Measurements from ENCODE around the gene CDH13. TPM values are rescaled to one million over a fixed set of nuclear protein-coding genes. Genes with fewer than 3 reads are reported as not detected.

Gene CDH13
- total RNA-seq, 2 experiments from 2014 or later: not detected

GRCh38 chr16:83296505-83296904 lies 669.7 kb downstream of the CDH13 start:
- CTCF ChIA-PET: no interaction called here
- POLR2A ChIA-PET: no interaction called here

GRCh38 chr16:83298541-83298940 lies 671.8 kb downstream of the CDH13 start:
- ATAC-seq (no peak), DNase-seq (no peak)
- H3K4me1 Mint-ChIP-seq: no peaks in the 10 kb centered on the region
- H3K36me3 Mint-ChIP-seq (ENCODE audit: low read depth): no peaks in the 10 kb centered on the region
- POLR2A ChIA-PET: no interaction called here
- CTCF ChIA-PET: no interaction called here
- intact Hi-C loops (cut with DNase I, micrococcal nuclease): no loop called here
- H3K9me3 Mint-ChIP-seq (ENCODE audit: low read depth): no peaks in the 10 kb centered on the region
- H3K27ac Mint-ChIP-seq: no peak overlapping the region
- no peak overlapping the region for H3K4me3 Mint-ChIP-seq
- no peaks in the 10 kb centered on the region for H3K27me3 Mint-ChIP-seq

More at GRCh38 chr16:83296505-83296904, 669.7 kb downstream of the CDH13 start:
- no peak overlapping the region for H3K4me3 Mint-ChIP-seq
- no peaks in the 10 kb centered on the region for H3K36me3 Mint-ChIP-seq (ENCODE audit: low read depth)
- H3K4me1 Mint-ChIP-seq: no peaks in the 10 kb centered on the region
- intact Hi-C loops (cut with DNase I, micrococcal nuclease): no loop called here
- no peaks in the 10 kb centered on the region for H3K27me3 Mint-ChIP-seq
- no peak for DNase-seq
- no peak overlapping the region for H3K27ac Mint-ChIP-seq
- no peak for ATAC-seq
- H3K9me3 Mint-ChIP-seq (ENCODE audit: low read depth): no peaks in the 10 kb centered on the region

GRCh38 chr16:83300326-83300725 lies 673.6 kb downstream of the CDH13 start:
- H3K27me3 Mint-ChIP-seq: no peaks in the 10 kb centered on the region
- no peak overlapping the region for H3K4me3 Mint-ChIP-seq
- ChIA-PET POLR2A (no interaction called here), CTCF (no interaction called here)
- ATAC-seq (no peak), DNase-seq (no peak)
- no peaks in the 10 kb centered on the region for H3K9me3 Mint-ChIP-seq (ENCODE audit: low read depth)
- no peaks in the 10 kb centered on the region for H3K4me1 Mint-ChIP-seq
- H3K27ac Mint-ChIP-seq: no peak overlapping the region
- intact Hi-C loops (cut with DNase I, micrococcal nuclease): no loop called here
- H3K36me3 Mint-ChIP-seq (ENCODE audit: low read depth): no peaks in the 10 kb centered on the region

GRCh38 chr16:83301971-83302370 lies 675.2 kb downstream of the CDH13 start:
- H3K9me3 Mint-ChIP-seq (ENCODE audit: low read depth): no peaks in the 10 kb centered on the region
- ChIA-PET POLR2A (no interaction called here), CTCF (interaction anchor here (0.6 kb wide), 1 partner anchor 37 kb away, joined by 3 read pairs; no protein-coding TSS in a partner anchor)
- intact Hi-C loops (cut with DNase I, micrococcal nuclease): no loop called here
- no peaks in the 10 kb centered on the region for H3K4me1 Mint-ChIP-seq
- no peak overlapping the region for H3K4me3 Mint-ChIP-seq
- no peaks in the 10 kb centered on the region for H3K27me3 Mint-ChIP-seq
- H3K27ac Mint-ChIP-seq: no peak overlapping the region
- DNase-seq: no peak
- no peaks in the 10 kb centered on the region for H3K36me3 Mint-ChIP-seq (ENCODE audit: low read depth)
- no peak for ATAC-seq

GRCh38 chr16:83302853-83303252 lies 676.1 kb downstream of the CDH13 start:
- DNase-seq (no peak), ATAC-seq (no peak)
- Mint-ChIP-seq H3K4me3 (no peak overlapping the region), H3K36me3 (ENCODE audit: low read depth) (no peaks in the 10 kb centered on the region), H3K4me1 (no peaks in the 10 kb centered on the region), H3K27me3 (no peaks in the 10 kb centered on the region), H3K9me3 (ENCODE audit: low read depth) (no peaks in the 10 kb centered on the region), H3K27ac (no peak overlapping the region)
- intact Hi-C loops (cut with DNase I, micrococcal nuclease): no loop called here
- ChIA-PET CTCF (no interaction called here), POLR2A (no interaction called here)

GRCh38 chr16:83305092-83305491 lies 678.3 kb downstream of the CDH13 start:
- CTCF ChIA-PET: no interaction called here
- Mint-ChIP-seq H3K27me3 (peaks cover 5% of the 10 kb centered on the region), H3K36me3 (ENCODE audit: low read depth) (no peaks in the 10 kb centered on the region), H3K4me1 (no peaks in the 10 kb centered on the region), H3K4me3 (no peak overlapping the region), H3K27ac (no peak overlapping the region), H3K9me3 (ENCODE audit: low read depth) (no peaks in the 10 kb centered on the region)
- ATAC-seq: no peak
- intact Hi-C loops (cut with DNase I, micrococcal nuclease): no loop called here
- DNase-seq: no peak
- POLR2A ChIA-PET: no interaction called here

- H3K4me1 Mint-ChIP-seq: no peaks in the 10 kb centered on the region
- ChIA-PET CTCF (interaction anchor here (0.6 to 1.4 kb wide), 2 partner anchors 21 to 138 kb away, joined by 3 to 4 read pairs; no protein-coding TSS in a partner anchor), POLR2A (no interaction called here)
- DNase-seq (no peak), ATAC-seq (no peak)
- H3K27ac Mint-ChIP-seq: no peak overlapping the region
- H3K9me3 Mint-ChIP-seq (ENCODE audit: low read depth): no peaks in the 10 kb centered on the region
- peaks cover 11% of the 10 kb centered on the region for H3K27me3 Mint-ChIP-seq
- no peak overlapping the region for H3K4me3 Mint-ChIP-seq
- intact Hi-C loops (cut with DNase I, micrococcal nuclease): no loop called here
- H3K36me3 Mint-ChIP-seq (ENCODE audit: low read depth): no peaks in the 10 kb centered on the region
Measured at GRCh38 chr16:83306961-83307593, 680.3 kb downstream of the CDH13 start.

GRCh38 chr16:83307594-83307992 lies 680.8 kb downstream of the CDH13 start:
- CTCF ChIA-PET: no interaction called here
- no peak overlapping the region for H3K27ac Mint-ChIP-seq
- no peaks in the 10 kb centered on the region for H3K4me1 Mint-ChIP-seq
- POLR2A ChIA-PET: no interaction called here
- no peaks in the 10 kb centered on the region for H3K9me3 Mint-ChIP-seq (ENCODE audit: low read depth)
- no peaks in the 10 kb centered on the region for H3K36me3 Mint-ChIP-seq (ENCODE audit: low read depth)
- peaks cover 11% of the 10 kb centered on the region for H3K27me3 Mint-ChIP-seq
- ATAC-seq (no peak), DNase-seq (no peak)
- intact Hi-C loops (cut with DNase I, micrococcal nuclease): no loop called here
- no peak overlapping the region for H3K4me3 Mint-ChIP-seq

- no peaks in the 10 kb centered on the region for H3K9me3 Mint-ChIP-seq (ENCODE audit: low read depth)
Measured at GRCh38 chr16:83308414-83308813, 681.6 kb downstream of the CDH13 start.

GRCh38 chr16:83310816-83311215 lies 684.0 kb downstream of the CDH13 start:
- CTCF ChIA-PET: no interaction called here
- H3K36me3 Mint-ChIP-seq (ENCODE audit: low read depth): no peaks in the 10 kb centered on the region
- no peak for ATAC-seq
- H3K27me3 Mint-ChIP-seq: peaks cover 11% of the 10 kb centered on the region
- H3K9me3 Mint-ChIP-seq (ENCODE audit: low read depth): no peaks in the 10 kb centered on the region
- H3K27ac Mint-ChIP-seq: no peak overlapping the region
- intact Hi-C loops (cut with DNase I, micrococcal nuclease): no loop called here
- no peak for DNase-seq
- POLR2A ChIA-PET: no interaction called here
- no peak overlapping the region for H3K4me3 Mint-ChIP-seq
- no peaks in the 10 kb centered on the region for H3K4me1 Mint-ChIP-seq

More at GRCh38 chr16:83308414-83308813, 681.6 kb downstream of the CDH13 start:
- peaks cover 11% of the 10 kb centered on the region for H3K27me3 Mint-ChIP-seq
- H3K36me3 Mint-ChIP-seq (ENCODE audit: low read depth): no peaks in the 10 kb centered on the region
- POLR2A ChIA-PET: no interaction called here
- ATAC-seq: no peak
- H3K4me1 Mint-ChIP-seq: no peaks in the 10 kb centered on the region
- H3K4me3 Mint-ChIP-seq: no peak overlapping the region
- no peak for DNase-seq
- CTCF ChIA-PET: no interaction called here
- no peak overlapping the region for H3K27ac Mint-ChIP-seq
- intact Hi-C loops (cut with DNase I, micrococcal nuclease): no loop called here

- intact Hi-C loops (cut with DNase I, micrococcal nuclease): no loop called here
- ChIA-PET CTCF (no interaction called here), POLR2A (no interaction called here)
- H3K27ac Mint-ChIP-seq: no peak overlapping the region
- no peaks in the 10 kb centered on the region for H3K4me1 Mint-ChIP-seq
- DNase-seq: no peak
- H3K36me3 Mint-ChIP-seq (ENCODE audit: low read depth): no peaks in the 10 kb centered on the region
- H3K4me3 Mint-ChIP-seq: no peak overlapping the region
- H3K27me3 Mint-ChIP-seq: peaks cover 11% of the 10 kb centered on the region
- H3K9me3 Mint-ChIP-seq (ENCODE audit: low read depth): no peaks in the 10 kb centered on the region
- ATAC-seq: no peak
Measured at GRCh38 chr16:83312015-83312717, 685.4 kb downstream of the CDH13 start.

GRCh38 chr16:83312718-83313245 lies 686.0 kb downstream of the CDH13 start:
- H3K36me3 Mint-ChIP-seq (ENCODE audit: low read depth): no peaks in the 10 kb centered on the region
- DNase-seq (no peak), ATAC-seq (no peak)
- H3K9me3 Mint-ChIP-seq (ENCODE audit: low read depth): no peaks in the 10 kb centered on the region
- intact Hi-C loops (cut with DNase I, micrococcal nuclease): no loop called here
- H3K4me1 Mint-ChIP-seq: no peaks in the 10 kb centered on the region
- ChIA-PET CTCF (no interaction called here), POLR2A (no interaction called here)
- no peak overlapping the region for H3K27ac Mint-ChIP-seq
- H3K27me3 Mint-ChIP-seq: peaks cover 11% of the 10 kb centered on the region
- H3K4me3 Mint-ChIP-seq: no peak overlapping the region
